CD14-positive monocyte (primary cell): ENCODE data around the gene PLET1. TPM values are rescaled to one million over a fixed set of nuclear protein-coding genes. Genes with fewer than 3 reads are reported as not detected.

Experiments
- DNase-seq, 3 donors: peaks; one replicate each; pipeline ENCODE4 v3.0.0-alpha.2; 2011 to 2022
- H2AFZ ChIP-seq: 2 replicates; pipeline ENCODE4 v1.6.0; 2012; ENCODE audit warnings: mild to moderate bottlenecking, low read depth, low read length, inconsistent platforms; ENCODE audit not compliant: insufficient read depth, poor library complexity, severe bottlenecking
- H3K27ac ChIP-seq, 2 donors: 1 replicate in 1 of 2; 2 replicates in 1 of 2; pipeline ENCODE4 v1.5.1; 2012 to 2013; ENCODE audit warnings: low read length in 2 of 2, control low read depth in 1 of 2, inconsistent platforms in 1 of 2, low read depth in 1 of 2, mild to moderate bottlenecking in 1 of 2
- H3K27me3 ChIP-seq, 2 donors: one replicate each; pipeline versions ENCODE4 v1.6.0 to v1.6.1; 2011 to 2013; ENCODE audit warnings: low read length in 2 of 2; ENCODE audit not compliant: control insufficient read depth in 2 of 2, insufficient read depth in 2 of 2
- H3K36me3 ChIP-seq, 2 donors: replicated peaks in 1 of 2; 1 replicate in 1 of 2; 2 replicates in 1 of 2; pipeline versions ENCODE4 v1.5.1 to v1.6.1; 2012 to 2013; ENCODE audit warnings: low read length in 2 of 2, control low read depth in 1 of 2, inconsistent platforms in 1 of 2, mild to moderate bottlenecking in 1 of 2; ENCODE audit not compliant: insufficient read depth in 2 of 2, control insufficient read depth in 1 of 2
- H3K4me1 ChIP-seq, 2 donors: 1 replicate in 1 of 2; 2 replicates in 1 of 2; pipeline versions ENCODE4 v1.5.1 to v1.6.1; 2012 to 2013; ENCODE audit warnings: low read length in 2 of 2, control low read depth in 1 of 2, inconsistent platforms in 1 of 2, mild to moderate bottlenecking in 1 of 2, moderate library complexity in 1 of 2; ENCODE audit not compliant: insufficient read depth in 2 of 2, control insufficient read depth in 1 of 2
- H3K4me2 ChIP-seq: replicated peaks from 2 replicates; pipeline ENCODE3; 2012; ENCODE audit warnings: low read length, moderate library complexity, mild to moderate bottlenecking; ENCODE audit not compliant: poor library complexity, severe bottlenecking; ENCODE audit errors: extremely low read depth
- H3K4me3 ChIP-seq, 3 experiments: fragments of 200-600 bp in 1 of 3; sonication (generic) in 1 of 3; replicated peaks in 1 of 3; 1 replicate in 2 of 3; 2 replicates in 1 of 3; pipeline ENCODE4 v1.5.1; 2011 to 2013; ENCODE audit warnings: low read length in 3 of 3, mild to moderate bottlenecking in 3 of 3, control low read depth in 2 of 3, low read depth in 2 of 3, inconsistent platforms in 1 of 3, moderate library complexity in 1 of 3
- H3K79me2 ChIP-seq: 2 replicates; pipeline ENCODE4 v1.6.0; 2012; ENCODE audit warnings: mild to moderate bottlenecking, control low read depth, inconsistent platforms, low read length, moderate library complexity; ENCODE audit not compliant: insufficient read depth
- H3K9ac ChIP-seq: 2 replicates; pipeline ENCODE4 v1.6.0; 2017; ENCODE audit warnings: low read length, mild to moderate bottlenecking; ENCODE audit not compliant: insufficient read depth, poor library complexity, severe bottlenecking
- H3K9me3 ChIP-seq, 2 donors: replicated peaks in 1 of 2; 1 replicate in 1 of 2; 2 replicates in 1 of 2; pipeline versions ENCODE4 v1.5.1 to v1.6.1; 2012 to 2013; ENCODE audit warnings: low read length in 2 of 2, control low read depth in 1 of 2; ENCODE audit not compliant: control insufficient read depth in 1 of 2, insufficient read depth in 1 of 2
- H4K20me1 ChIP-seq: 2 replicates; pipeline ENCODE4 v1.6.0; 2012; ENCODE audit warnings: mild to moderate bottlenecking, low read length, control low read depth, moderate library complexity; ENCODE audit not compliant: insufficient read depth
- H3K27ac Mint-ChIP-seq, 7 donors: one replicate each; pipeline ENCODE4 v1.8.0; 2020; ENCODE audit warnings: mild to moderate bottlenecking in 7 of 7, mixed read lengths in 7 of 7, moderate library complexity in 6 of 7, inconsistent platforms in 2 of 7
- H3K27me3 Mint-ChIP-seq, 3 donors: one replicate each; pipeline ENCODE4 v1.8.0; 2021 to 2022; ENCODE audit warnings: low read depth in 3 of 3, mild to moderate bottlenecking in 3 of 3, mixed read lengths in 3 of 3, moderate library complexity in 3 of 3, inconsistent platforms in 1 of 3
- H3K36me3 Mint-ChIP-seq, 2 donors: one replicate each; pipeline ENCODE4 v1.8.0; 2020; ENCODE audit warnings: mixed read lengths in 2 of 2, inconsistent platforms in 1 of 2, mild to moderate bottlenecking in 1 of 2
- H3K4me1 Mint-ChIP-seq: one replicate; pipeline ENCODE4 v1.8.0; 2020; ENCODE audit warnings: mild to moderate bottlenecking, mixed read lengths
- H3K4me3 Mint-ChIP-seq, 2 donors: one replicate each; pipeline ENCODE4 v1.8.0; 2020; ENCODE audit warnings: mild to moderate bottlenecking in 2 of 2, mixed read lengths in 2 of 2, moderate library complexity in 1 of 2
- H3K9me3 Mint-ChIP-seq, 7 donors: one replicate each; pipeline ENCODE4 v1.8.0; 2020 to 2022; ENCODE audit warnings: mixed read lengths in 7 of 7, mild to moderate bottlenecking in 6 of 7, moderate library complexity in 6 of 7, inconsistent platforms in 2 of 7
- WGBS: methylation state at CpG from one replicate; pipeline ENCODE4 v1.1.5; 2013; ENCODE audit warnings: missing lambda C conversion rate; ENCODE audit not compliant: insufficient coverage; 5-methylcytosine and 5-hydroxymethylcytosine counted together
- intact Hi-C, 2 donors: fragments of 100-400 bp; cut with micrococcal nuclease; formaldehyde crosslinking; loops; one replicate each; pipeline versions ENCODE4 v1.15.0 to v1.15.1; 2023
- polyA plus RNA-seq, 3 donors: library from polyadenylated mRNA; depleted of rRNA in 1 of 3; unstranded in 2 of 3; stranded (reverse) in 1 of 3; fragments of 300-500 nt in 2 of 3; fragments of >200 nt in 1 of 3; fragmentation: Illumina TruSeq in 2 of 3; gene quantifications; 1 replicate in 2 of 3; 2 replicates in 1 of 3; pipeline ENCODE4 v1.2.3, GENCODE V29; 2012 to 2021
- TF ChIP-seq, protein P1 (sequence below): fragments of 200-600 bp; IDR thresholded peaks from one replicate; pipeline ENCODE4 v1.8.0; 2022; ENCODE audit warnings: antibody characterized with exemption, mild to moderate bottlenecking

PLET1 gene
- polyA plus RNA-seq, 3 donors = not detected

DNA sequence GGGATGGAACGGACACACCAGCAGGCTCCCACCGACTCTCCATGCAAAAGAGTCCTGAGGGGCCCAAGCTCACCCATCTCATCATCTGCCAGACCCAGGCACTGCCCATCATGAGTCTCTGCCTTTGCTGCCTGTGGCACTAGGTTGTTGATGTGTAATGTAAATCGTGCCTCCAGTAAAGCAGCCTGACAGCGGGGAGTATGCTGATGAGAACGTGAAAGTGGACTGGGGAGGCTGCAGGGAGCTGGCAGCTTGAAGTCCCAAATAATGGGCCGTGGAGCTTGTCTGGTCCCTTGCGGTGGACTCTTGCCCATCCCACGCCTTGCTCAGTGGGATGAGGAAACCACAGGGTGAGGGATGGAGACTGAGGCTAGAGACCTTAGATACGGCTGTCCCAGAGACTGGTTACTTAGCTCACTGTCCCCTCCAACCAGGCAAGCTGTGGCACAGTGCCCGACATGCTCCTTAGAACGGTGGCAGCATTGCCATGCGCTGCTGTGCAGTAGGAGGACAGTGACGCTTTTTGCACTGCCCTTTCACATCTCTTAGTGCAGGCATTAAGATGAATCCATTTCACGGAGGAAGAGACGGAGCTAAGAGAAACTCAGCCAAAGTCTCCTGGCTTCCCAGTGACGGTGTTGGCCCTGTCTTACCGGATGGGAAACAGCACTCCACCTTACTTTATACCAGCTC lies 39.6 kb upstream of the PLET1 start:
- TF ChIP-seq, protein P1, sequence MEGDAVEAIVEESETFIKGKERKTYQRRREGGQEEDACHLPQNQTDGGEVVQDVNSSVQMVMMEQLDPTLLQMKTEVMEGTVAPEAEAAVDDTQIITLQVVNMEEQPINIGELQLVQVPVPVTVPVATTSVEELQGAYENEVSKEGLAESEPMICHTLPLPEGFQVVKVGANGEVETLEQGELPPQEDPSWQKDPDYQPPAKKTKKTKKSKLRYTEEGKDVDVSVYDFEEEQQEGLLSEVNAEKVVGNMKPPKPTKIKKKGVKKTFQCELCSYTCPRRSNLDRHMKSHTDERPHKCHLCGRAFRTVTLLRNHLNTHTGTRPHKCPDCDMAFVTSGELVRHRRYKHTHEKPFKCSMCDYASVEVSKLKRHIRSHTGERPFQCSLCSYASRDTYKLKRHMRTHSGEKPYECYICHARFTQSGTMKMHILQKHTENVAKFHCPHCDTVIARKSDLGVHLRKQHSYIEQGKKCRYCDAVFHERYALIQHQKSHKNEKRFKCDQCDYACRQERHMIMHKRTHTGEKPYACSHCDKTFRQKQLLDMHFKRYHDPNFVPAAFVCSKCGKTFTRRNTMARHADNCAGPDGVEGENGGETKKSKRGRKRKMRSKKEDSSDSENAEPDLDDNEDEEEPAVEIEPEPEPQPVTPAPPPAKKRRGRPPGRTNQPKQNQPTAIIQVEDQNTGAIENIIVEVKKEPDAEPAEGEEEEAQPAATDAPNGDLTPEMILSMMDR = no peak
- Histone ChIP-seq H3K4me2 (no peak overlapping the region), H3K4me1 (peaks cover 4% of the 10 kb centered on the region in 2 donors), H3K9me3 (no peaks in the 10 kb centered on the region), H3K27me3 (no peaks in the 10 kb centered on the region), H3K27ac (no peak overlapping the region), H3K4me3 (no peak overlapping the region), H3K36me3 (no peaks in the 10 kb centered on the region), H3K79me2 (no peaks in the 10 kb centered on the region), H2AFZ (no peak overlapping the region), H4K20me1 (no peaks in the 10 kb centered on the region), H3K9ac (no peak overlapping the region)
- DNase-seq = no peak
- WGBS = 88% methylated on average over 9 of the region's 17 CpGs
- H3K4me1 Mint-ChIP-seq = peaks cover 12% of the 10 kb centered on the region
- intact Hi-C loops = no loop called here
- peaks cover 0 to 4% (median 1%) of the 10 kb centered on the region in 3 donors for H3K27me3 Mint-ChIP-seq
- no peak overlapping the region for H3K4me3 Mint-ChIP-seq
- H3K27ac Mint-ChIP-seq = no peak overlapping the region
- peaks cover 0 to 1% (median 0%) of the 10 kb centered on the region in 7 donors for H3K9me3 Mint-ChIP-seq
- H3K36me3 Mint-ChIP-seq = no peaks in the 10 kb centered on the region

DNA sequence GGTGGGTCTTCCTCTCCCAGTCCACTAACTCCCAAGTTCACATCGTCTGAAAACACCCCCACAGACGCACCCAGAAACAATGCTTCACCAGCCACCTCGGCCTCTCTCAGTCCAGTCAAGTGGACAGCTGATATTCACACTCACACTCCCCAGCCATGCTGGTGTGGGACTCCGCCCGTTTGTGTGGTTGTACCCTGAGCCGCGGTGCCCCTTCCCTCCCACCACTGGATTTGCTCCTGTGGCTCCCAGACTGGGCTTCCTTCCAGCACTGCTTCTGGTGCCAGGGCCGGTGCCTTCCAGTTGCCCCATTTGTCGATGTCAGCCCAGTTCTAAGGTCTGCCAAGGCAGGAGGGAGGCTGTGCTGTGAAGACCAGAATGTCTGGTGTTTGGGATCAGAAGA lies 37.9 kb upstream of the PLET1 start:
- Mint-ChIP-seq H3K9me3 (no peaks in the 10 kb centered on the region), H3K27me3 (peaks cover 1 to 4% (median 1%) of the 10 kb centered on the region in 3 donors), H3K36me3 (no peaks in the 10 kb centered on the region), H3K4me1 (peaks cover 21% of the 10 kb centered on the region), H3K4me3 (no peak overlapping the region), H3K27ac (no peak overlapping the region)
- intact Hi-C loops = no loop called here
- no peak for DNase-seq
- 71% methylated on average over 7 of the region's 9 CpGs for WGBS
- H3K27ac ChIP-seq = no peak overlapping the region
- no peak overlapping the region for H3K4me2 ChIP-seq
- TF ChIP-seq, protein P1 = no peak
- H3K36me3 ChIP-seq = no peaks in the 10 kb centered on the region
- peaks cover 4 to 9% of the 10 kb centered on the region in 2 donors for H3K4me1 ChIP-seq
- H4K20me1 ChIP-seq = no peaks in the 10 kb centered on the region
- no peaks in the 10 kb centered on the region for H3K9me3 ChIP-seq
- H3K9ac ChIP-seq = no peak overlapping the region
- H3K79me2 ChIP-seq = no peaks in the 10 kb centered on the region
- H2AFZ ChIP-seq = no peak overlapping the region
- no peak overlapping the region for H3K4me3 ChIP-seq
- H3K27me3 ChIP-seq = no peaks in the 10 kb centered on the region
